ENCODE results near the gene EN1. TPM values are rescaled to one million over a fixed set of nuclear protein-coding genes. Genes with fewer than 3 reads are reported as not detected.

Gene EN1
- total RNA-seq, 1 donor from 2014 or later = not detected

- H3K27ac Mint-ChIP-seq = no peak overlapping the region
- Histone ChIP-seq H2AFZ (replicated peaks) (no peak overlapping the region), H3K4me1 (peaks cover 24% of the 10 kb centered on the region), H3K4me2 (no peak overlapping the region), H4K20me1 (ENCODE audit: low read depth) (peaks cover 100% of the 10 kb centered on the region), H3K27ac (no peak overlapping the region), H3F3A (ENCODE audit: low read depth) (no peaks in the 10 kb centered on the region), H3K36me3 (no peaks in the 10 kb centered on the region), H3K9ac (no peak overlapping the region), H3K79me2 (ENCODE audit: low read depth) (no peaks in the 10 kb centered on the region), H3K27me3 (peaks cover 100% of the 10 kb centered on the region), H3K9me3 (ENCODE audit: low read depth) (no peaks in the 10 kb centered on the region), H3K4me3 (no peak overlapping the region)
- peaks cover 82% of the 10 kb centered on the region for H3K27me3 Mint-ChIP-seq (ENCODE audit: insufficient read depth, low read depth)
- TF ChIP-seq EZH2phosphoT487 (IDR thresholded peaks at IDR 0.05) (no peak), EZH2 (IDR thresholded peaks at IDR 0.05) (no peak)
- TF ChIP-seq, protein P1, sequence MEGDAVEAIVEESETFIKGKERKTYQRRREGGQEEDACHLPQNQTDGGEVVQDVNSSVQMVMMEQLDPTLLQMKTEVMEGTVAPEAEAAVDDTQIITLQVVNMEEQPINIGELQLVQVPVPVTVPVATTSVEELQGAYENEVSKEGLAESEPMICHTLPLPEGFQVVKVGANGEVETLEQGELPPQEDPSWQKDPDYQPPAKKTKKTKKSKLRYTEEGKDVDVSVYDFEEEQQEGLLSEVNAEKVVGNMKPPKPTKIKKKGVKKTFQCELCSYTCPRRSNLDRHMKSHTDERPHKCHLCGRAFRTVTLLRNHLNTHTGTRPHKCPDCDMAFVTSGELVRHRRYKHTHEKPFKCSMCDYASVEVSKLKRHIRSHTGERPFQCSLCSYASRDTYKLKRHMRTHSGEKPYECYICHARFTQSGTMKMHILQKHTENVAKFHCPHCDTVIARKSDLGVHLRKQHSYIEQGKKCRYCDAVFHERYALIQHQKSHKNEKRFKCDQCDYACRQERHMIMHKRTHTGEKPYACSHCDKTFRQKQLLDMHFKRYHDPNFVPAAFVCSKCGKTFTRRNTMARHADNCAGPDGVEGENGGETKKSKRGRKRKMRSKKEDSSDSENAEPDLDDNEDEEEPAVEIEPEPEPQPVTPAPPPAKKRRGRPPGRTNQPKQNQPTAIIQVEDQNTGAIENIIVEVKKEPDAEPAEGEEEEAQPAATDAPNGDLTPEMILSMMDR (IDR thresholded peaks at IDR 0.05) = no peak
- DNase-seq (ENCODE audit: low spot score) = no peak
- H3K9me3 Mint-ChIP-seq = no peaks in the 10 kb centered on the region
- H3K36me3 Mint-ChIP-seq = peaks cover 10% of the 10 kb centered on the region
- peak overlapping the region; percentile 86 for H3K4me3 Mint-ChIP-seq
- H3K4me1 Mint-ChIP-seq = peaks cover 49% of the 10 kb centered on the region
These were observed 9.8 kb downstream of the EN1 start for GRCh38 chr2:118837621-118838020.

DNA sequence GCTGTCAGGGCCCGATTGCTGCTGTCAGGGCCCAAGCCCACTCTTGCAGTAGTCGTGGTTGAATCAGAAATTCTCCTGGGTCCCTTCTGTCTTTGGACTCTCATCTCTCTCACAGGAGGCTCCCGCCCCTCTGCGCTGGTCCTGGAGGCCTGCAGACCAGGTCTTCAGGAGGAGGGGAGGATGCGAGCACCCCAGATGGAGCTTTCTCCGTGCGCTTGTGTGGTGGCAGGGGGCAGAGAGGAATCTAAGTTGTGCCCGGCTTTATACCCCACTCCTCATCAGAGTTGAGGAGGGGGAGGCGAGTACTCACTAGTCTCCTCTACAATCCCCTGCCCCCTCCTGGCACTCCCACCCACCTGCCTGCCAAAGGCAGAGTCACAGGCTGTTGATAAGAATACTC is 10.4 kb downstream of the EN1 start:
- no peak overlapping the region for H3K4me2 ChIP-seq
- H3K79me2 ChIP-seq (ENCODE audit: low read depth) = no peaks in the 10 kb centered on the region
- H3K27me3 ChIP-seq = peaks cover 100% of the 10 kb centered on the region
- H3K36me3 Mint-ChIP-seq = peaks cover 8% of the 10 kb centered on the region
- H3K27me3 Mint-ChIP-seq (ENCODE audit: insufficient read depth, low read depth) = peaks cover 80% of the 10 kb centered on the region
- TF ChIP-seq EZH2 (IDR thresholded peaks at IDR 0.05) (no peak), EZH2phosphoT487 (IDR thresholded peaks at IDR 0.05) (no peak)
- TF ChIP-seq, protein P1 (IDR thresholded peaks at IDR 0.05) = no peak
- no peak overlapping the region for H3K4me3 ChIP-seq
- H3K4me3 Mint-ChIP-seq = peak overlapping the region; percentile 86
- H3K9me3 ChIP-seq (ENCODE audit: low read depth) = no peaks in the 10 kb centered on the region
- H3K4me1 ChIP-seq = peaks cover 23% of the 10 kb centered on the region
- H3F3A ChIP-seq (ENCODE audit: low read depth) = no peaks in the 10 kb centered on the region
- H3K9me3 Mint-ChIP-seq = no peaks in the 10 kb centered on the region
- peaks cover 48% of the 10 kb centered on the region for H3K4me1 Mint-ChIP-seq
- no peak overlapping the region for H3K27ac ChIP-seq
- no peak for DNase-seq (ENCODE audit: low spot score)
- no peak overlapping the region for H3K27ac Mint-ChIP-seq
- H4K20me1 ChIP-seq (ENCODE audit: low read depth) = peaks cover 100% of the 10 kb centered on the region
- no peak overlapping the region for H3K9ac ChIP-seq
- H3K36me3 ChIP-seq = no peaks in the 10 kb centered on the region
- no peak overlapping the region for H2AFZ ChIP-seq (replicated peaks)

DNA sequence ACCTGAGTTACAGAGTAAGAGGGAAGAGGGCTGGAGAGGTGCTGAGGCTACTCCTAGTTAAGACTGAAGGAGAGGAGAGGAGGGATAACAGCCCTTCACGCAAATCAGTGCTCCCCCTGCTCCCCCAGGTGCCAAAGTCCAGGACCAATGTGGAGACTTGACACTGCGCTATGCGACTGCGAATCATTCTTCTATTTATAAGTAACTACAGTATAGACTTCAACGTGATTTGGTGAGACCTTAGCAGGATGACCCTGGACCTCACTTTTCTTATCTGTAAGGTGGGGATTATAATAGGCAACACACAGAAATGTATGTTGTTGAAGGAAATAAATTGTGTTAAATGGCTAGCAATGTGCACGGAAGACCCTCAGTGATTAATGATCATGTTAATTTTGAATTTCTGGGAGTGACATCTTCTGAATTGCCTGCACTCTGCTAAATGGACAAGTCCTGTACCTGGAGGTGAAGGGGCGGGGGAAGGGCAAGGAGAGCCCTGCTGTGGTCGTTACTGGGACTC is 11.0 kb downstream of the EN1 start:
- H3K9ac ChIP-seq = no peak overlapping the region
- H3F3A ChIP-seq (ENCODE audit: low read depth) = no peaks in the 10 kb centered on the region
- no peaks in the 10 kb centered on the region for H3K9me3 ChIP-seq (ENCODE audit: low read depth)
- no peak overlapping the region for H3K27ac ChIP-seq
- no peaks in the 10 kb centered on the region for H3K36me3 ChIP-seq
- H3K27ac Mint-ChIP-seq = no peak overlapping the region
- DNase-seq (ENCODE audit: low spot score) = no peak
- H3K4me3 Mint-ChIP-seq = peak overlapping the region; percentile 86
- no peaks in the 10 kb centered on the region for H3K9me3 Mint-ChIP-seq
- TF ChIP-seq EZH2 (IDR thresholded peaks at IDR 0.05) = peak; percentile 43
- TF ChIP-seq, protein P1 (IDR thresholded peaks at IDR 0.05) = no peak
- H3K4me1 Mint-ChIP-seq = peaks cover 48% of the 10 kb centered on the region
- peaks cover 8% of the 10 kb centered on the region for H3K36me3 Mint-ChIP-seq
- peak overlapping the region; percentile 55 for H3K4me3 ChIP-seq
- H3K4me1 ChIP-seq = peaks cover 23% of the 10 kb centered on the region
- peaks cover 83% of the 10 kb centered on the region for H3K27me3 Mint-ChIP-seq (ENCODE audit: insufficient read depth, low read depth)
- H2AFZ ChIP-seq (replicated peaks) = no peak overlapping the region
- H4K20me1 ChIP-seq (ENCODE audit: low read depth) = peaks cover 100% of the 10 kb centered on the region
- H3K27me3 ChIP-seq = peaks cover 100% of the 10 kb centered on the region
- H3K79me2 ChIP-seq (ENCODE audit: low read depth) = no peaks in the 10 kb centered on the region
- H3K4me2 ChIP-seq = peak overlapping the region; percentile 95

Data from neural progenitor cell (in vitro differentiated cells).